ENCODE data around the gene ADCYAP1R1.

ADCYAP1R1 gene

DNA sequence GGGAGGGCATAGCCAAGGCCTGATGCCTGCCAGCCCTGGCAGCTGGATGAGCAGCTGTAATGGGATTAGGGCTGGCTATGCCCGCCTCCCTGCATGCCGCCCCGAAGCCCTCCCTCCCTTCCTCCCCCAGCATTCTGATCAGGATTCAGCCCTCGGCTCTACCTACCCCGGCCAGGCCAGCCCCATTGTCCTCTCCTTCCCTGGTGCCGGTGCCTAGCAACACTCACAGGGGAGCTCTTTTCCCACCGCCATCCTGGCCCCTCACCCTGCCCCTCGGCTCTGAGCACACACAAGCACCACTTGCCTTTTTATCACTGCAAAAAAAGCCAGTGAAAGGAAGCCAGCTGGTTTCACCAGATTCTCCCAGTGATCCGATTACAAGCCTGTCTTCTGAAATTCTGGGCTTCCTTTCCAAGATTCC lies 9.0 kb upstream of the ADCYAP1R1 start:
- no peak for DNase-seq (ENCODE audit: low read depth, low spot score)

DNA sequence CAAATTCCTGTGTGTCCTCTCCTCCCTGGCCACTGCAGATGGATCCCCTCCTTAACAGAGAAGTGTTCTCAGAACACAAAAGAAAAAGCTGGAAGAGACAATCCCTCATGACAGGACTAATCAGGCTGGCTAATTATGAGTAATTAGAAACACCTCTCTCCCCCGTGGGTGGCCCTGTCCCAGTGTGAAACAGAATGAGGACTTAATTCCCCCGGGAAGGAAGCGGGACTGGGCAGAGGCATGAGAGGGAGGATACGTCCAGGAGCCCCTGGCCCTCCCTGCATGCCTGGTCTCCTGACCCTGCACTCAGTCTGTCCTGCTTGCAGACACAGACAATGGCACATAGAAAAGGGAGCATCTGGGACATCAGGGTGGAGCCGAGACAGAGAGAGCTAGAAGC lies 7.6 kb upstream of the ADCYAP1R1 start:
- no peak for DNase-seq (ENCODE audit: low read depth, low spot score)

DNA sequence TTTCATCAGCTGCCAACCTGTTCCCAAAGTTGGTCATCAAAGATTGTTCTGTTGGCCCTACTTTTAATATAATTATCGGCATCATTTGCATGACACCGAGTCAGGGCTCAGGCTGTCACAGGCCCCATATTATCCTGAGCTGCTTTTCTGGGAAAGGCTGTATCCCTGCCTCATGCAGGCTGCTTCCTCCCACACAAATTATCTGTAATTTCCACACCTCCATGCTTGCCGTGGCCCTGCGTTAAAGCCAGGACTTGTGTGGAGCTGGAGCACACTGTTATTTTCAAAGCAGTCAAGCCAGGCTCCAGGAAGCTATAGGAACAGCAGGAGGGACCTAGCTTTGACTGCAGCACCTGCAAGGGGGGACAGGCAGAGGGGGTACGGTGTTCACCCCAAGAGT lies 5.4 kb upstream of the ADCYAP1R1 start:
- no peak for DNase-seq (ENCODE audit: low read depth, low spot score)

DNA sequence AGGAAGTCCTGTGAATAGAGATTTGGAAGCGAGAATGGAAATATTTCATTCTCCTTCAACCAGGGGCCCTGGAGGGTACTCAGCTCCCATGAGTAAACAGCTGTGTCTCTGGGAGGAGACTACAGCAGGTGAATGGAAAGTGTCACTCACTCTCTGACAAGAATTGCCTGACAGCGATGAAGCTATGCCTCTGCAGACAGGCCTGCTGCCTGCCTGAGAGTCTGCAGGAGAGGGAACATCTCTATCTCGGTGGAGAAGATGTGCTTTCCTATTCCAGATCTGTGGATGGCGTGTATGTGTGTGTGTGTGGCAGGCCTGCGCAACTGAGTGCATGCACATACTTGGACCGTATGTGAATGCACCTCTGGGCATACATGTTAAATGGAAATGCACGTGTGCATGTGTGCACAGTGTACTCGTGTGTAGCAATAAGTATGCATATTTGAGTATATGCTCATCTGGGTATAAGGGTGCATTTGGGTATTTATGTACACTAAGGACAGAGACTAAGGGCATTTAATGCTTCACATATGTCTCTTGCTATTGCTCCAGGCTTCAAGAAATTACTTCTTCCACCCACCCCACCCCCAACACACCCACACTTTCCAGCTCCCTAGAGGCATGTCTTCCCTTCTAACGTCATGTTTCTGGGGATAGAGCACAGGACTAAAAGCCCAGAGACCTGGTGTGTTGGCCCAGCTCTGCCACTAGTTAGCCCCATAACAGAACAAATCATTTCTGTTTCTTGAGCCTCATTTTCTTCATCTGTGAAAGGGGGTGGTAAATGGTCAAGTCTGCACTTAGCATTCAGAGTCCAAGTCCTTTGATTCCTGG lies 4.6 kb upstream of the ADCYAP1R1 start:
- no peak for DNase-seq (ENCODE audit: low read depth, low spot score)

DNA sequence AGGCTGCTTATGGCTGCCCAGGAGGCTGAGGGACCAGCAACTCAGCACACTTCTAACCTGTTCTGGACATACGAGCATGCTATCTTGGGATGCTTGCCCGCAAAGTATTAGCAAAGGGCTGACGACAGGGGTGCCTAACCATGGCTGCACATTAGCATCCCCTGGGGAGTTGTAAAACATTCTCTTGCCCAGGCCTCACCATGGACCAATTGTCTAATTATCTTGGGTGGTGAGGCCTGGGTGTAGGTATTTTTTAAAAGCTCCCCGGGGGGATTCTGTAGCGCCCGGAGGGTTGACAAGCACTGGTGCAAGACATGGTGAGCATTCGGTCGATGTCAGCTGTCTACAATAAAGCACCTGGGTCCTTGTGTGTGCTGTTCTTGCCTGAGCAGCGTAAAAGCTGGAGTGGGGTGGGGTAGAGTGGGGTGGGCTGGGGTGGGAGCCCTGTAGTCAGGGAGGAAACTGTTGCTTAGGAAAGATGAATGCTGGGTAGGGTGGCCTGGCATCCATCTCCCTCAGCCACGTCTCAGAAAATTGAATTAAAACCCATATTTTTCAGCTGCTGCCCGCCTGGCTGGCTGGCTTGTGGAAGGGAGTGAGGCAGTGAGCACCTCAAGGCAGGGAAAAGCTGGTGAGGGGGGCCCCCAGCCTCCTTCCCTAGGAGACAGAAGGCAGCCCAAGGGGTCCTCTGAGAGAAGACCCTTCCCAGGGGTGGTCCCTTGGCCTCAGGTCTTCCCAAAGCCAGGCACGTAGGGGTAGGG lies 2.9 kb upstream of the ADCYAP1R1 start:
- DNase-seq (ENCODE audit: low read depth, low spot score), result no peak

DNA sequence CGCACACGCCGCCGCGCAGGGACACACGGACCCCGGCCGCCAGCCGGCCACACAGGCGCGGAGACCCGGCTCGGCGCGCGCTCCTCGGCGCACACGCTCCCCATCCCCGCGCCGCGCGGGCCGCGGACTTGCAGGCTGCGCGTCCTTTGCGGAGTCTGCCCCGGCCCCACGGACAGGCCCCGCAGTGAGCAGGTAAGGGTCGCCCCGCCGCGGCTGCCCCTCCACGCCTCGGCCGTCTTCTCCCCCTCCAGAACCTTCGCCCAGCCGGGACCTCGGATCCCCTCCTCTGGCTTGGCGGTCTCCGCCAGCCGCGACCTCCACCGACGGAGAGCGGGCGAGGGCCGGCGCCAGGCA lies 356 bp downstream of the ADCYAP1R1 start:
- DNase-seq (ENCODE audit: low read depth, low spot score), result no peak

DNA sequence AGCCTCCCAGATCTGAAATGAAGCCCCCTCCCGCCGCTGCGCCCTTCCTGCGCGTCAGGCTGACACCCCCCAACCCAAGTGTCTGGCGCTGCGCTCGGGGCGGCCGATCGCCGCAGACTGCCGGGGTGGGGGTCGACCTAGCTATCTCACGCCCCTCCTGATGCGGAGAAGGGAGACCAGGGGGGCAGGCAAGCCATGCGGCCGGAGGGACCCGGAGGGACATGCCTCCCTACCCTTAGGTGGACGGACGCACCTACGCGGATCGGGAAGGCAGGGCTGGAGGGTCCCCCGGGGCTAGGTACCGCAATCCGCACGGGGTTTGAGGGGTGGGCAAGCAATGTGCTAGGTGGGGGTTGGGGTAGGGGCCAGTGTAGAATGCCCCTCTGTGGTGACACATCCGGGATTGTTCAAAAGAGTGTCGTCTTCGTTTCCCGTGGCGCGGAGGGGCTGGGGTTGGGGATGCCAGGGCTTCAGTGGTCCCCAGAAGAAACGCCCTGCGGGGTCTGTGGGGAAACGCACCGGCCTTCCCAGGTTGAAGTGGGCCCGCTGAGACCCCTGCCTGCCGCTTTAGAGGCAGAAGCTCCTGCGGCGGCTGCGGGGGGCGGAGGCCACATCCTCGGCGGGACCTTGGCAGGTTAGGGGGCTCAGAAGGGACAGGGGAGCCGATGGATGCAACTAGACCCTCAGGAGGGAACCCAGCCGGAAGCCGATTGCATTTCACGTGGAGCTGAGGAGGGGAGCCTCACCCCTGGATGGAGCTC lies 913 bp downstream of the ADCYAP1R1 start:
- DNase-seq (ENCODE audit: low read depth, low spot score), result no peak

DNA sequence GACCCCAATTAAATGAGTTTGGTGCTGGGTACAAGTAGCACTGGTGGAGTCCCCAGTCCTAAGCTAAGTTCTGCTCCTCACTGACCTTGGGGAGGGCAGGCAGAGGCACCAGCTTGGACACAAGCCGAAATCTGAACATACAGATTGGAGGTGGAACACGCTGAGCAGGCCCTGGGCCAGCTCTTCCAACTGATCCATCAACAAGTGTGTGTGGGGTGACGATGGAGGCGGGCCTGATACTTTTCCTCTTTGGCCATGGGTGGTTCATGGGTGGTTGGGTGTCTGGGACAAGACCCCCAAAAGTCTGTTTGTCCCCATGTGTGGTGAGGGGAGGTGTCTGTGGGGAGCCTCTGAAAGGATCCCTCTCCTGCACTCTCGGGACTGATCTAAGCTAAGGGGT lies 1.9 kb downstream of the ADCYAP1R1 start:
- no peak for DNase-seq (ENCODE audit: low read depth, low spot score)

DNA sequence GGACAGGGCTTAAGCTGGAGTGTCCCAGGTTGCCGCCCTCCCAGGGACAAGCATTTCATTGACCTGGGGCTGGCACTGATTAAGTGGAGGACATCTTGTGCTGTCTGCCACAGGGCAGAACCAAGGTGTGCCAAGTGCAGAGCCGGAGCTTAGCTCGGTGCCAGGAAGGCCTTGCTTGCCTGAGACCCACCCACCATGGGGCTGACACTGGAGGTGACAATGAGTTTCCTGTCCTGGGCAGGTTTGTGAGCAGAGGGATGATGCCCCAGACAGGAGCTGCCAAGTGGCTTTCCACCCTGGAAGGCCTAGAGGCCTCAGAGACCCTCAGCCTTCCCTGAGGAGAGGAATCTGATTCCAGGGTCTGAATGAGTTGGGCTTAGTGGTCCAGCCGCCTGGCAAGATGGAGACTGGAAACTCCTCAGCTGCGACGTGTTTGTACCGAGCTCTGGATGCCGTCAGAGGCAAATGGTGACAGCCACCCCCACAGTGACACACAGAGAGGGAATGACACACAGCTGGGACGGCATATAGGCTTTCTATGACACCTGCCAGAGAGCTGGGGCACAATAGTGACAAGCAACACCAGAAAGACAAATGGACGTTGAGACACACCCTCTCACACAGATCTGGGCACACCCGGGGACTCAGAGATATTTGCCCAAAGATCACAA lies 2.6 kb downstream of the ADCYAP1R1 start:
- DNase-seq (ENCODE audit: low read depth, low spot score), result no peak

DNA sequence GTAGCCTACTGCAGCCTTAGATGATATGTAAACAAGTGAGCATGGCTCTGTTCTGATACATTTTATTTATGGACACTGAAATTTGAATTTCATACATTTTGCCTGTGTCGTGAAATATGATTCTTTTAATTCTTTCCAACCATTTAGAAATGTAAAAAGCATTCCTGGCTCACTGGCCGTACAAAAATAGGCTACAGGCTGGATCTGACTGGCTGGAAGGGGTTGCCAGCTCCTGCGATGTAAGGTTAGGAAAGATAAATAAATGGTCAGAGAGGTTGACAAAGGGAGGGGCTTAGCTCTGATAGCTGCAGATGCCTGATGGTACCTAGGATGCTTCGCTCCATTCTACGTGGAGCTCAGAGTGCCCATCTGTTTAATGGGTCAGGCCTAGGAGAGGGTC lies 3.4 kb downstream of the ADCYAP1R1 start:
- no peak for DNase-seq (ENCODE audit: low read depth, low spot score)

DNA sequence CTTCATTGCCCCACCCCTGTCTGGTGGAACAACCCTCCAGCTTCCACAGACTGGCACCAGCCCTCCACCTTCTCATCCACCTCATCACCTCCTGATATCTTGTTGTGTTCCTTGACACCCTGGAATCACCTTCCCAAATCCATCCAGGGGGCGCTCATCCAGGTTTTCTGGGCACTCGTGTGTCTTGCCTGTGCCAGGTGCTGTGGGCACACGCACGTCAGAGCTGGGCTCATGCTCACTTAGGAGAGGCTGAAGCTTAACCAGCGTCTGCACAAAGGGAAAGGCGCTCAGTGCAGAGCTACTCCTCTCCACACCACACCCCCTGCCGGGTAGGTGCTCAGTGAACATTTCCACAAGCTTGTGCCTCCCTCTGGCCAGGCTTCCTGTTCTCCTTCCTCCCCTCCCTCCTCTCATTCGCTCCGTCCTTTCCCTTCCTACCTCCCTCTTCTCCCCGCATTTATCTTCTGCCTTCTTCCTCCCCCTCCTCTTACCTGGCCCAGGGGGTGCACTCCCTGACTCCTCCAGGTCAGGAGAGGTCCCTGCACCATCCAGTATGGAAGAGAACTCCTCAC lies 4.8 kb downstream of the ADCYAP1R1 start:
- DNase-seq (ENCODE audit: low read depth, low spot score), result no peak

DNA sequence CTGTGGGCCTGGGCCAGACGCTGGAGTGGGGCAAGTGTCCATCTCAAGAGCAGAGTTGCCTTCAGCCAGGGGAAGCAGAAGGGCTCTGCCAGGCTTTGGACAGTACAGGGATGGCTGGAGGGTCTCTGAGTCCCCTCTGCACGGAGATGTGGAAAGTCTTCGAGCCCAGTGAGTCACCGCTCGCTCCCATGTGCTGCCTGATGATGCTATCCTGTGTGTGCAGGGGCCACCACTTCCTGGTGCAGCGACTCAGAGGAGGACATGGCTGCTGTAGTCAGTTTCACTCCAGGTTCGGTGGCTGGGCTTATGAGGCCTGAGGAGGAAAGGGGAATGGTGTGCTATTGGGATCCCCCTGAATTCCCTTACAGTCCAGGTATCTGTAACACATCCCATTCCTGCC lies 6.0 kb downstream of the ADCYAP1R1 start:
- DNase-seq (ENCODE audit: low read depth, low spot score), result no peak

DNA sequence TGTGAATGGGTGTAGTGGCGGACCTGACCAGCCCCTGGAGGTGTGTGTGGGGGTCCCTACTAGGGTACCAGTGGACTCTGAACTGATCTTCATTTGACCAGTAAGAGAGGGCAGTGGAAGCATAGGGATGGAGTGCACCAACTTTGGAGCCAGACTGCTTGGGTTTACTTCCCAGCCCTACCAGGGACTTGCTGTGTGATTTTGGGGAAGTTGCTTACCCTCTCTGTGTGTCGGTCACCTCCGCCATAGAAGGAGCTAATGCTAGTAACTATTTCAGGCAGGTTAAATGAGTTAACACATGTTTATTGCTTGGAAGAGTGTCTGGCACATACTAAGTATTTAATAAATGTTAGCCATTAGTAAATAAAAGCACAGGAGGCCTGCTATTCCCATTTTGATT lies 6.6 kb downstream of the ADCYAP1R1 start:
- DNase-seq (ENCODE audit: low read depth, low spot score), result no peak

DNA sequence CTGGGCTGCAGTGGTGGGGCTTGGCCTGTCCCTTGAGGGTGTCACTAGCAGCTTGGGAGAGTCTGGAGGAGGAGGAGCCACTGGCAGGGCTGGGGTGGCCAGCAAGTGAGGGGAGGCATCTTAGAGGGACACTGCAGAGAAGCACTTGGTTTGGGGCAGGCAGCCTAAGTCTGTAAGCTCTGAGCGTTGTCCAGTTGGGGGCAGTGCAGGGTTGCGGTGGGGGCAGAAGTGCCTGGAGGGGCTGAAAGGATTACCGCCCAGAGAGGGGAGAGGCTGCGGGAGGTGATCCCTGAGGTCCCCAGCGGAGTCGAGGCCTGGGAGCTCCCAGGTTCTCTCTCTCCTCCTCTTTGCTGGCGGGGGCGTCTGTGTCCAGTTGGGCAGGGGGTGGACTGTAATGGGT lies 7.4 kb downstream of the ADCYAP1R1 start:
- no peak for DNase-seq (ENCODE audit: low read depth, low spot score)

DNA sequence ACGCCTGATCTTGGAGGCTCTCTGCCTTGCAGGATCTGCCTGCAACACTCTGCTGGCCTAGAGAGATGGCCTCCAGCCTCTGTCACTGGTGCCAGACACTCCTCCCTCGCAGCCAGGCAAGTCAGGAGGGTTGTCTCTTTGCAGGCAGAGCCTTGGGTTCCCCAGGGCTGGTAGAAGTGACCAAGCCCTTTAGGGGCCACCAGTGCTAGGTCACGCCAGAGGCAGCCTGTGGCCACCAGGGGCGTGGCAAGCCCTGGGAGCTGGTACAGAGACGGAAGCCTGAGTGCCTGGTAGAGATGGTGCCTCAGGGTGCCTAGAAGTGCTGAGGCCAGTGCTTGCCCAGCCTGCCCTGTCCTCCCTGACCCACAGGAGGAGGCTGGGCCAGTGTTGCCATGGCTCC lies 9.1 kb downstream of the ADCYAP1R1 start:
- DNase-seq (ENCODE audit: low read depth, low spot score), result no peak

DNA sequence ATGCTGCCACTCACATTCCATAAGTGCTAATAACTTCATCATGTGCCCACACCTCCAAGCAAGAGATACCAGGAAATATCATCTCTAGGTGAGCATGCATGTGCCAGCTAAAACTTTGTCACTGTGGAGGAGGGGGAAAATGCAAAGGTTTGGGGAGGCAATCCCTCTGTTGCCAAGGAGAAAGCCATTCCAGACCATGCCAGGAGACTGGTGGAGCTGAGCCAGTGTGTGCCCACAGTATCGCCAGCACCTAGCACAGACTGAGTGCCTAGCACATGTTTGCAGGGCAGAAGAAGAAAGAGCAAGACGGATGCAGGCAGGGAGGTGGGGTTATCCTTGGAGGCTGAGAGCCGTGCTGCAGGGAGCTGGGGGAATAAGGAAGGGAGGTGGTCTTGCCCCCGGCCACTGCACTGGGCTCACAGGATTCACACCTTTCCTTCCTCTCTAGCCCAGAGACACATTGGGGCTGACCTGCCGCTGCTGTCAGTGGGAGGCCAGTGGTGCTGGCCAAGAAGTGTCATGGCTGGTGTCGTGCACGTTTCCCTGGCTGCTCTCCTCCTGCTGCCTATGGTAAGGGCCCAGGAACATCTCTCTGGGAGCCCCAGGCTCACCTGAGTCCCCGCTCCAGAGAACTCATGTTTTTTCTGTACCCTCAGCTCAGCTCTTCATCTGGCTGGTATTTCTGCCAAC lies 10.8 kb downstream of the ADCYAP1R1 start:
- no peak for DNase-seq (ENCODE audit: low read depth, low spot score)

DNA sequence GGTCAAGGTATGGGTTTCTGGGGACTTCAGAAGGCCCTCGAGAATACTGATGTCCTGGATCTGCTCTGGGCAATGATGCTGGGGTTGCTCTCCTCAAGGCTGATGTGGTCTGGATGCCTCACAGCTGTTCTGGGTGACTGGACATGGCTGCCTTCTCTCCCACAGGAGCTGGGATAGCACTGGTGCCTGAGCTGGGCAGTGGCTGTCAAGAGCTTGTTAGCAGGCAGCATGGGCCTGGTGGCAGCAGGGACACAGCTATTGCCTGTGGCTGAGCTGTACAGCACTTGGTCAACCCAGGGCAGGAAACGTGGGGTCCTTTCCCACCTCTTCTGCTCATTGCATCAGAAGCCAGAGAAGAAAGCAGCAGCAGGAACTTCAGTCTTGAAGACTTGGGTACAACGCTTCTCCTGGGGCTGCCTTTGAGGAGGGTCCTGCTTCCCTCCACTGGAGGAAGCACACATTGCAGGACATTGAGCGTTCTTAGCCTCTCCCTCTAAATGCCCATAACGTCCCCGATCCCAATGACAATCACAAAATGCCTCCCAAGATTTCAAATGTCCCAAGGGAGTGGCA lies 13.0 kb downstream of the ADCYAP1R1 start:
- no peak for DNase-seq (ENCODE audit: low read depth, low spot score)

DNA sequence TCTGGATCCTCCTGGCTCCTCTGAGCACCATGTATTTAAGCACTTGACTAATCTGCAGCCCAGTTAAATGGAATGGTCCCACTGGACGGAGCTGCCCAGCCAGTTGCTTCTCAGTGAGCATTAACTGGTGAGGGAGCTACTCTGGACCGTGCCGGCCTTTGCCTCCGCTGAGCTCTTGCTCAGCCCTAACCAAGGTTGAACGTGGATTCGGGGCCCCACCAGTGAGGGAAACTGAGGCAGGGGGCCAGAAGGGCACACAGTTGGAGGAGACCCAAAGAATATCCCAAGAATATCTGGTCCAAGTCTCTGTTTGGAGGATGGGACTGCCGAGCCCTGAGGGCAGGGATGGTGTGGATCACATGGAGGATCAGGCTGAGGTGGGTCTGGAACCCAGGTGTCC lies 13.7 kb downstream of the ADCYAP1R1 start:
- no peak for DNase-seq (ENCODE audit: low read depth, low spot score)

DNA sequence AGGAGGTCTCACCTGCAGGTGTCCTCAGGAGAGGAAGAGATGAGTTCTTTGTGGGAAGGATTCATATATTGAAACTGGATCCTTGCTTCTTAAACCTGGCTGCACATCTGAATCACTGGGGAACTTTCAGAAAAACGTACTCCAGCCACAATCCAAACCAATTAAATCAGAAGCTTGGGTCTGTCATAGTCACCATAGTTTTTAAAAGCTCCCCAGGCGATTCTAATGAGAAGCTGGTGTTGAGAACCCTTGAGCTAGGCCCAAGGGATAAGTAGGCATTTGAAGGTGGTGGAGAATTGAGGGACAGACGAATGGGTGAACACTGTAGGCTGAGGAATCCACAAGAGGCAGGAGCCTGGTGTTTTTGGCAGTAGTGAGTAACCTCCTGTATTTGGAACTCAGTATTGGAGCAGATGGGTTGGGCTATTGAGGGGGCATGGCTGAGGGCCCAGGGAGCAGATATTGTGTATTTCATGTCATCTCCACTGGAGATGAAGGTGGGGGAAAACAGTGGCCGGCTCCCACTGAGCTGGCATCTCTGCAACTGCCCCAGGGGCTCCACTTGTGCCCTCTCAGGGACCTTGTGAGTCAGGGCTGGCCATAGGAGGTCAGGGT lies 14.5 kb downstream of the ADCYAP1R1 start:
- no peak for DNase-seq (ENCODE audit: low read depth, low spot score)

DNA sequence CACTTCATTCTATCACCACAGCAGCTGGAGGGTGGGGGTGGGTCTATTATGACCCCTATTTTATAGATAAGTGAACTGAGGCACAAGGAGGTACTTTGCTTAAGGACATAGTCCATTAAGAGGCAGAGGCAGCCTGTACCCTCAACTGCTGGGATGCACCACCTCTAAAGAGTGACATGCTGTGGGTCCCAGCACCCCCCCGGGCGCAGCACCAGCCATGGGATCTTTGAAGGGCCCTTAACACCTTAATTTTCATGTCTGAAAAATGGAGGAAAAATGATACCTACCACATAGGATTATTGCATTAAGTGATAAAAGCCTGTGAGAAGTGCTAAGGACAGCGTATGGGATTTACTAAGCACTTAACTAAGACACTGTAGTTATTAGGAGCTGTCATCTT lies 15.4 kb downstream of the ADCYAP1R1 start:
- no peak for DNase-seq (ENCODE audit: low read depth, low spot score)

Data from brain pericyte (primary cell).